IMR-90 (cell line): ENCODE data around the gene DPP10. TPM values are rescaled to one million over a fixed set of nuclear protein-coding genes. Genes with fewer than 3 reads are reported as not detected.

Experiments used
- ATAC-seq: fragments of 200-7000 bp; cut with Tn5 transposase; 2 replicates; pipeline ENCODE4 v1.9.1; 2020; ENCODE audit warnings: low read depth, mild to moderate bottlenecking, moderate library complexity
- BruUV-seq: library from RNA; stranded (reverse); fragments of 400-500 nt; replicated peaks from 2 replicates; lab custom pipeline; 2021; lab: Mats Ljungman, UMichigan
- CTCF ChIA-PET: fragments of 300-600 bp; formaldehyde crosslinking; extraction: SDS; loops from one replicate; lab custom pipeline; 2021; ENCODE audit warnings: antibody characterized with exemption; lab: Yijun Ruan, JAX
- POLR2A ChIA-PET: fragments of 300-600 bp; sonication (Branson Sonifier 250); formaldehyde crosslinking; loops from one replicate; lab custom pipeline; 2022; ENCODE audit warnings: antibody characterized with exemption; ENCODE audit not compliant: unreplicated experiment; lab: Charles Lee
- DNase-seq: peaks from one replicate; pipeline ENCODE4 v3.0.0; 2013
- H2AFZ ChIP-seq: replicated peaks from 2 replicates; pipeline ENCODE3; 2013; ENCODE audit warnings: low read length, mild to moderate bottlenecking; ENCODE audit not compliant: poor library complexity
- H2AK5ac ChIP-seq: 2 replicates; pipeline ENCODE4 v1.6.1; 2013; ENCODE audit warnings: low read depth, low read length, inconsistent platforms
- H2AK9ac ChIP-seq: replicated peaks from 2 replicates; pipeline ENCODE3; 2013; ENCODE audit warnings: mild to moderate bottlenecking, low read depth, low read length, moderate library complexity; ENCODE audit not compliant: poor library complexity
- H2BK120ac ChIP-seq: 2 replicates; pipeline ENCODE4 v1.6.1; 2013; ENCODE audit warnings: low read depth, low read length, inconsistent platforms
- H2BK15ac ChIP-seq: 3 replicates; pipeline ENCODE4 v1.6.1; 2013; ENCODE audit warnings: low read depth, low read length, inconsistent platforms
- H2BK20ac ChIP-seq: 2 replicates; pipeline ENCODE4 v1.6.1; 2013; ENCODE audit warnings: low read depth, mild to moderate bottlenecking, inconsistent platforms, low read length, moderate library complexity
- H2BK5ac ChIP-seq: 2 replicates; pipeline ENCODE4 v1.6.1; 2013; ENCODE audit warnings: mild to moderate bottlenecking, low read depth, low read length, inconsistent platforms; ENCODE audit not compliant: poor library complexity, severe bottlenecking
- H3K14ac ChIP-seq: replicated peaks from 2 replicates; pipeline ENCODE4 v1.6.1; 2013; ENCODE audit warnings: low read depth, low read length, inconsistent platforms
- H3K18ac ChIP-seq: 2 replicates; pipeline ENCODE4 v1.6.1; 2013; ENCODE audit warnings: low read depth, low read length, control low read depth
- H3K23ac ChIP-seq: 2 replicates; pipeline ENCODE4 v1.6.1; 2013; ENCODE audit warnings: low read depth, low read length, inconsistent platforms
- H3K27ac ChIP-seq: 2 replicates; pipeline ENCODE4 v1.5.1; 2013; ENCODE audit warnings: mild to moderate bottlenecking, control low read depth, low read length; ENCODE audit not compliant: insufficient read depth
- H3K27me3 ChIP-seq: 2 replicates; pipeline ENCODE4 v1.6.1; 2013; ENCODE audit warnings: low read length; ENCODE audit not compliant: control insufficient read depth, insufficient read depth
- H3K36me3 ChIP-seq: 2 replicates; pipeline ENCODE4 v1.6.1; 2013; ENCODE audit warnings: low read length, mixed read lengths; ENCODE audit not compliant: control insufficient read depth, insufficient read depth
- H3K4ac ChIP-seq: 2 replicates; pipeline ENCODE4 v1.6.1; 2013; ENCODE audit warnings: low read depth, low read length, inconsistent platforms
- H3K4me1 ChIP-seq: 2 replicates; pipeline ENCODE4 v1.6.1; 2013; ENCODE audit warnings: low read length, mixed read lengths; ENCODE audit not compliant: control insufficient read depth, insufficient read depth
- H3K4me2 ChIP-seq: 2 replicates; pipeline ENCODE4 v1.6.1; 2013; ENCODE audit warnings: low read depth, mild to moderate bottlenecking, control low read depth, low read length, moderate library complexity
- H3K4me3 ChIP-seq: 2 replicates; pipeline ENCODE4 v1.5.1; 2013; ENCODE audit warnings: low read depth, mild to moderate bottlenecking, control low read depth, low read length, moderate library complexity; ENCODE audit not compliant: insufficient read depth
- H3K56ac ChIP-seq: 2 replicates; pipeline ENCODE4 v1.6.1; 2013; ENCODE audit warnings: low read length, inconsistent platforms; ENCODE audit not compliant: insufficient read depth; ENCODE audit errors: extremely low read depth
- H3K79me1 ChIP-seq, 2 experiments: 2 replicates each; pipeline ENCODE4 v1.6.1; 2013; ENCODE audit warnings: low read length in 2 of 2, inconsistent platforms in 1 of 2, low read depth in 1 of 2
- H3K9ac ChIP-seq: 2 replicates; pipeline ENCODE4 v1.6.1; 2013; ENCODE audit warnings: low read depth, low read length, control low read depth
- H3K9me1 ChIP-seq: 2 replicates; pipeline ENCODE4 v1.6.1; 2013; ENCODE audit warnings: low read length, inconsistent platforms; ENCODE audit not compliant: insufficient read depth
- H3K9me3 ChIP-seq: 2 replicates; pipeline ENCODE4 v1.6.1; 2013; ENCODE audit warnings: low read length; ENCODE audit not compliant: control insufficient read depth, insufficient read depth
- H4K20me1 ChIP-seq: 2 replicates; pipeline ENCODE4 v1.6.1; 2013; ENCODE audit warnings: low read length, inconsistent platforms; ENCODE audit not compliant: insufficient read depth
- H4K5ac ChIP-seq: 2 replicates; pipeline ENCODE4 v1.6.1; 2013; ENCODE audit warnings: mild to moderate bottlenecking, low read depth, low read length, control low read depth
- H4K8ac ChIP-seq, 2 experiments: 2 replicates each; pipeline ENCODE4 v1.6.1; 2013; ENCODE audit warnings: low read depth in 2 of 2, low read length in 2 of 2, control low read depth in 1 of 2, inconsistent platforms in 1 of 2
- H4K91ac ChIP-seq: 2 replicates; pipeline ENCODE4 v1.6.1; 2013; ENCODE audit warnings: low read depth, low read length, inconsistent platforms; ENCODE audit not compliant: insufficient read depth
- BHLHE40 ChIP-seq: fragments of 150-350 bp; IDR thresholded peaks from 2 replicates; pipeline ENCODE4 v1.6.1; 2016; ENCODE audit warnings: mild to moderate bottlenecking, low read depth, low read length
- CEBPB ChIP-seq: IDR thresholded peaks from 2 replicates; pipeline ENCODE4 v1.6.1; 2012; ENCODE audit warnings: low read depth, low read length, improper control_type of control experiment
- CTCF ChIP-seq: conservative IDR thresholded peaks from 2 replicates; pipeline ENCODE4 v1.5.1; 2012; ENCODE audit warnings: mild to moderate bottlenecking, low read depth, low read length, improper control_type of control experiment
- ELK1 ChIP-seq: fragments of 150-350 bp; IDR thresholded peaks from 2 replicates; pipeline ENCODE4 v1.6.1; 2016; ENCODE audit warnings: low read depth, mild to moderate bottlenecking, low read length, moderate library complexity, borderline replicate concordance
- FOS ChIP-seq: fragments of 150-350 bp; IDR thresholded peaks from 2 replicates; pipeline ENCODE4 v1.6.1; 2016; ENCODE audit warnings: low read depth, low read length
- MAFK ChIP-seq: IDR thresholded peaks from 2 replicates; pipeline ENCODE4 v1.6.1; 2012; ENCODE audit warnings: low read depth, low read length, improper control_type of control experiment
- MAZ ChIP-seq: IDR thresholded peaks from 2 replicates; pipeline ENCODE4 v1.6.1; 2012; ENCODE audit warnings: low read depth, mild to moderate bottlenecking, low read length, improper control_type of control experiment, moderate library complexity, borderline replicate concordance
- MXI1 ChIP-seq: IDR thresholded peaks from 2 replicates; pipeline ENCODE4 v1.6.1; 2012; ENCODE audit warnings: low read depth, mild to moderate bottlenecking, low read length, moderate library complexity, borderline replicate concordance
- NFE2L2 ChIP-seq: fragments of 150-350 bp; IDR thresholded peaks from 2 replicates; pipeline ENCODE4 v1.6.1; 2016; ENCODE audit warnings: low read depth, mild to moderate bottlenecking, low read length
- POLR2A ChIP-seq: IDR thresholded peaks from 2 replicates; pipeline ENCODE4 v1.6.1; 2012; ENCODE audit warnings: mild to moderate bottlenecking, low read depth, low read length
- RAD21 ChIP-seq: IDR thresholded peaks from 2 replicates; pipeline ENCODE4 v1.6.1; 2012; ENCODE audit warnings: low read length, improper control_type of control experiment
- RCOR1 ChIP-seq: IDR thresholded peaks from 2 replicates; pipeline ENCODE4 v1.6.1; 2012; ENCODE audit warnings: mild to moderate bottlenecking, low read length, improper control_type of control experiment; ENCODE audit not compliant: insufficient replicate concordance
- SMC3 ChIP-seq: fragments of 150-350 bp; IDR thresholded peaks from 2 replicates; pipeline ENCODE4 v1.6.1; 2016; ENCODE audit warnings: low read depth, mild to moderate bottlenecking, antibody characterized with exemption, low read length, moderate library complexity
- WGBS, 2 experiments: methylation state at CpG; one replicate each; pipeline versions ENCODE4 v1.1.5 to v1.1.7; 2013; ENCODE audit warnings: missing lambda C conversion rate in 2 of 2; ENCODE audit not compliant: insufficient read length in 1 of 2; ENCODE audit errors: extremely low coverage in 2 of 2; 5-methylcytosine and 5-hydroxymethylcytosine counted together
- dilution Hi-C: fragments of 300-500 bp; cut with HindIII; formaldehyde crosslinking; loops from one replicate; pipeline ENCODE4 v1.14.3; 2018; ENCODE audit warnings: low sequenced_read_pairs; ENCODE audit not compliant: unreplicated experiment
- in situ Hi-C: fragments of 300-500 bp; cut with MboI; formaldehyde crosslinking; loops from 3 replicates; pipeline ENCODE4 v1.14.3; 2019; ENCODE audit warnings: low sequenced_read_pairs, inconsistent platforms, mixed read lengths
- intact Hi-C: fragments of 100-400 bp; cut with micrococcal nuclease; formaldehyde crosslinking; loops from 2 replicates; pipeline ENCODE4 v1.10.0; 2022
- polyA plus RNA-seq, 3 experiments: library from polyadenylated mRNA; depleted of rRNA; stranded (reverse); fragments of >200 nt; gene quantifications; 2 replicates each; pipeline ENCODE4 v1.2.3, GENCODE V29; 2012; ENCODE audit warnings: low replicate concordance in 1 of 3
- total RNA-seq: library from RNA; depleted of rRNA; stranded (reverse); fragments of >200 nt; gene quantifications from 2 replicates; pipeline ENCODE4 v1.2.3, GENCODE V29; 2012

Gene DPP10
- total and polyA plus RNA-seq, 2 of the 4 experiments (the other 2 are of a cell fraction) = not detected

GRCh38 chr2:114550895-114551793, 108.7 kb downstream of the DPP10 start (continued):
- no peak for TF ChIP-seq BHLHE40
- no peak for TF ChIP-seq MAZ

GRCh38 chr2:114553027-114553426, 110.6 kb downstream of the DPP10 start:
- Histone ChIP-seq H3K4me2 (no peak overlapping the region), H3K9ac (no peak overlapping the region), H2BK15ac (no peak overlapping the region), H2AFZ (no peak overlapping the region), H3K4ac (no peak overlapping the region), H3K18ac (no peak overlapping the region), H3K79me1 (no peaks in the 10 kb centered on the region), H2AK9ac (no peak overlapping the region), H3K14ac (no peak overlapping the region), H4K91ac (no peak overlapping the region), H3K27ac (no peak overlapping the region), H2AK5ac (no peak overlapping the region), H2BK20ac (no peak overlapping the region), H3K56ac (no peak overlapping the region), H3K36me3 (no peaks in the 10 kb centered on the region), H3K9me1 (no peaks in the 10 kb centered on the region), H4K8ac (no peak overlapping the region), H3K23ac (no peak overlapping the region), H3K27me3 (no peaks in the 10 kb centered on the region), H3K4me1 (no peaks in the 10 kb centered on the region), H2BK120ac (no peak overlapping the region), H3K4me3 (no peak overlapping the region), H4K5ac (no peak overlapping the region), H3K9me3 (no peaks in the 10 kb centered on the region), H2BK5ac (no peak overlapping the region), H4K20me1 (no peaks in the 10 kb centered on the region)
- intact Hi-C loops (loop anchor here (5.0 to 10.0 kb wide), 2 partner anchors 576 to 798 kb away; partner anchors contain the start of gene SLC35F5), in situ Hi-C loops (loop anchor here (25.0 kb wide), 1 partner anchor 566 kb away; no protein-coding TSS in a partner anchor), dilution Hi-C loops (no loop called here)
- ChIA-PET POLR2A (no interaction called here), CTCF (interaction anchor here (1.1 kb wide), 1 partner anchor 15 kb away, joined by 5 read pairs; no protein-coding TSS in a partner anchor)
- no peak for DNase-seq
- no peak for ATAC-seq
- no TSS peak for BruUV-seq
- WGBS, 2 experiments = no CpG with 5 or more reads among the region's 5 CpGs
- TF ChIP-seq MAZ = no peak
- no peak for TF ChIP-seq ELK1
- no peak for TF ChIP-seq RCOR1
- TF ChIP-seq CEBPB = no peak
- no peak for TF ChIP-seq FOS
- TF ChIP-seq MAFK = no peak
- no peak for TF ChIP-seq CTCF
- no peak for TF ChIP-seq NFE2L2
- no peak for TF ChIP-seq BHLHE40
- TF ChIP-seq MXI1 = no peak
- no peak for TF ChIP-seq RAD21
- TF ChIP-seq POLR2A = no peak
- no peak for TF ChIP-seq SMC3
